GM12878 (cell line): Measurements from ENCODE around the gene MTMR1. TPM values are rescaled to one million over a fixed set of nuclear protein-coding genes. Genes with fewer than 3 reads are reported as not detected.

Experiments
- BHLHE40 ChIP-seq, 2 experiments: fragments of 450-650 bp in 1 of 2; IDR thresholded peaks; 2 replicates each; pipeline ENCODE4 v1.6.1; 2011 to 2017; ENCODE audit warnings: low read depth in 2 of 2, borderline replicate concordance in 1 of 2, improper control_type of control experiment in 1 of 2, low read length in 1 of 2, mild to moderate bottlenecking in 1 of 2
- BMI1 ChIP-seq: fragments of 450-650 bp; IDR thresholded peaks from 2 replicates; pipeline ENCODE4 v1.6.1; 2016; ENCODE audit warnings: mild to moderate bottlenecking, moderate library complexity, borderline replicate concordance
- DPF2 ChIP-seq: fragments of 450-650 bp; IDR thresholded peaks from 2 replicates; pipeline ENCODE4 v1.6.1; 2017; ENCODE audit warnings: mild to moderate bottlenecking
- GABPA ChIP-seq: IDR thresholded peaks from 2 replicates; pipeline ENCODE4 v1.6.1; 2014; ENCODE audit warnings: antibody characterized with exemption, low read depth, mild to moderate bottlenecking, inconsistent platforms
- MEF2B ChIP-seq: fragments of 450-650 bp; IDR thresholded peaks from 2 replicates; pipeline ENCODE4 v1.6.1; 2018; ENCODE audit warnings: mild to moderate bottlenecking, moderate library complexity; ENCODE audit not compliant: partially characterized antibody, poor library complexity, severe bottlenecking
- NBN ChIP-seq: fragments of 450-650 bp; IDR thresholded peaks from 2 replicates; pipeline ENCODE4 v1.6.1; 2016
- NR2C1 ChIP-seq: fragments of 450-650 bp; IDR thresholded peaks from 2 replicates; pipeline ENCODE4 v1.6.1; 2017; ENCODE audit warnings: antibody characterized with exemption, mild to moderate bottlenecking, moderate library complexity
- SPI1 ChIP-seq: IDR thresholded peaks from 2 replicates; pipeline ENCODE4 v1.6.1; 2011; ENCODE audit warnings: low read depth, mild to moderate bottlenecking, low read length, moderate library complexity, borderline replicate concordance; ENCODE audit not compliant: insufficient read depth
- TCF3 ChIP-seq: IDR thresholded peaks from 2 replicates; pipeline ENCODE4 v1.6.1; 2012; ENCODE audit warnings: low read depth, mild to moderate bottlenecking, low read length, borderline replicate concordance; ENCODE audit not compliant: insufficient read depth
- YY1 ChIP-seq: IDR thresholded peaks from 2 replicates; pipeline ENCODE4 v1.6.1; 2011; ENCODE audit warnings: low read depth, mild to moderate bottlenecking, low read length
- ZBED1 ChIP-seq: IDR thresholded peaks from 2 replicates; pipeline ENCODE4 v1.6.1; 2016; ENCODE audit warnings: borderline replicate concordance
- polyA plus RNA-seq, 11 experiments: library from polyadenylated mRNA; depleted of rRNA in 4 of 11; unstranded in 6 of 11; stranded (reverse) in 5 of 11; fragments of >200 nt; fragmentation: Nextera tagmentation in 4 of 11; fragmentation: Illumina TruSeq in 1 of 11; extraction: Ambion mirVana in 4 of 11; extraction: Trizol in 1 of 11; gene quantifications; 1 replicate in 1 of 11; 2 replicates in 10 of 11; pipeline versions ENCODE4 v1.2.1 to v1.2.3, GENCODE V29; 2011 to 2016; ENCODE audit warnings: inconsistent platforms in 2 of 11, missing spikeins in 2 of 11, low read depth in 1 of 11
- total RNA-seq, 4 experiments: library from RNA; depleted of rRNA in 3 of 4; stranded (reverse); fragments of >200 nt in 3 of 4; fragmentation: Illumina TruSeq in 1 of 4; extraction: Trizol in 1 of 4; gene quantifications; 2 replicates each; pipeline versions ENCODE4 v1.2.1 to v1.2.3, GENCODE V29; 2013 to 2021
- TF ChIP-seq, protein P1 (sequence below): IDR thresholded peaks from 2 replicates; pipeline ENCODE4 v1.6.1; 2011; ENCODE audit warnings: borderline replicate concordance, low read depth, mild to moderate bottlenecking, moderate library complexity, low read length; ENCODE audit not compliant: insufficient read depth, poor library complexity, severe bottlenecking
- TF ChIP-seq, protein P2 (sequence below): fragments of 450-650 bp; IDR thresholded peaks from 2 replicates; pipeline ENCODE4 v1.6.1; 2016; ENCODE audit warnings: mild to moderate bottlenecking, moderate library complexity, borderline replicate concordance
- TF ChIP-seq, protein P3 (sequence below): IDR thresholded peaks from 2 replicates; pipeline ENCODE4 v1.6.1; 2011; ENCODE audit warnings: mild to moderate bottlenecking, low read depth, low read length, moderate library complexity; ENCODE audit not compliant: insufficient replicate concordance

Gene MTMR1
- total and polyA plus RNA-seq, 10 of the 15 experiments (the other 5 are each of a cell fraction or from before 2014, with no cell fraction given), result 1.2 to 32.2 (median 22.9) TPM

DNA sequence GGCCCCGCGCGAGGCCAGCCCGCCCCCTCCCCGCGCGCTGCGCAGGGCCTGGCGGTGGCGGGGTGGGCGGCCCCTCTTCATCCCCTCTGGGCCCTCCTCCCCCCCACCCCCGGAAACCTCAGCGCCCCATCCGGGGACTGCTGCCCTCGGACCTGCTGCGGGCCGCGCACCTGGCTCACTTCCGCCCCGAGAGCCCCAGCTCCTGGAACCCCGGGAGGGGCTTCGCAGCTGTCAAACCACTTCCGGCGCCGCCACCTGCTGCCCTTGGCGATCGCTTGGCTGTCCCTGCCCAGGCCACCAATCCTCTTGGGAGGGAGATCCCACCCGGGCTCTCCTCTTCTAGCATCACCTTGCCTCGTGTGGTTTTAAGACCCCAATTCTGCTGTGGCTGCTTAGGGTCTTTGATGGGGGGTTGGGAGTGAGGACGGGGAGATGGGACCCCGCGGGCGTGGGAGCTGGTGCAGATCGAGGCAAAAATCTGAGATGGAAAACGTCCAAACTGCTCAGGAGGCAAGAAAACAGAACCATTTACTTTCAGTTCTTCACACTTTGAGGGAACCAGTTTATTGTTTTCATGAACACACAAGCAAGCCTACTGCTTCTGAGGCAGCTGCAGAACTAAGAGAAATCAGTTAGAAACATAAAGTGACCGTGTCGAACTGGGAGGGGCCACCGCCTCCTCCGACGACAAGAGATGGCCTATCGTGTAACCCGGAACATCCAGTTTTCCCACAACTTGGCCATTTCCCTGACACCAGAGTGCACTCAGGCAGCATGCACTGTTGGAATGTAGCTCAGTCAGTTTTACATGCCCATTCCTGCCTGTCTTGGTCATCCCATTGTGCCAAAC lies 754 bp downstream of the MTMR1 start (continued):
- TF ChIP-seq BHLHE40 (IDR thresholded peaks at IDR 0.05; ENCODE audit: borderline replicate concordance in 1 of 2, low read depth in 2 of 2, low read length in 1 of 2) (peak; percentile 30 to 33; a peak in 2 of 4 replicates), SPI1 (peak; percentile 45; the same call in 1 of the 2 replicates), ZBED1 (no peak), BMI1 (no peak), TCF3 (peak; percentile 96), NR2C1 (peak; percentile 47; the same call in 1 of the 2 replicates), GABPA (peak; percentile 79), MEF2B (peak; percentile 65), NBN (0 out of 2 replicates have a peak, but pooled peaks have one; percentile 35), YY1 (peak; percentile 27; the same call in 1 of the 2 replicates), DPF2 (peak; percentile 54; the same call in 1 of the 2 replicates)
- TF ChIP-seq, protein P1, sequence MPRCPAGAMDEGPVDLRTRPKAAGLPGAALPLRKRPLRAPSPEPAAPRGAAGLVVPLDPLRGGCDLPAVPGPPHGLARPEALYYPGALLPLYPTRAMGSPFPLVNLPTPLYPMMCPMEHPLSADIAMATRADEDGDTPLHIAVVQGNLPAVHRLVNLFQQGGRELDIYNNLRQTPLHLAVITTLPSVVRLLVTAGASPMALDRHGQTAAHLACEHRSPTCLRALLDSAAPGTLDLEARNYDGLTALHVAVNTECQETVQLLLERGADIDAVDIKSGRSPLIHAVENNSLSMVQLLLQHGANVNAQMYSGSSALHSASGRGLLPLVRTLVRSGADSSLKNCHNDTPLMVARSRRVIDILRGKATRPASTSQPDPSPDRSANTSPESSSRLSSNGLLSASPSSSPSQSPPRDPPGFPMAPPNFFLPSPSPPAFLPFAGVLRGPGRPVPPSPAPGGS, result peak; percentile 26
- TF ChIP-seq, protein P2, sequence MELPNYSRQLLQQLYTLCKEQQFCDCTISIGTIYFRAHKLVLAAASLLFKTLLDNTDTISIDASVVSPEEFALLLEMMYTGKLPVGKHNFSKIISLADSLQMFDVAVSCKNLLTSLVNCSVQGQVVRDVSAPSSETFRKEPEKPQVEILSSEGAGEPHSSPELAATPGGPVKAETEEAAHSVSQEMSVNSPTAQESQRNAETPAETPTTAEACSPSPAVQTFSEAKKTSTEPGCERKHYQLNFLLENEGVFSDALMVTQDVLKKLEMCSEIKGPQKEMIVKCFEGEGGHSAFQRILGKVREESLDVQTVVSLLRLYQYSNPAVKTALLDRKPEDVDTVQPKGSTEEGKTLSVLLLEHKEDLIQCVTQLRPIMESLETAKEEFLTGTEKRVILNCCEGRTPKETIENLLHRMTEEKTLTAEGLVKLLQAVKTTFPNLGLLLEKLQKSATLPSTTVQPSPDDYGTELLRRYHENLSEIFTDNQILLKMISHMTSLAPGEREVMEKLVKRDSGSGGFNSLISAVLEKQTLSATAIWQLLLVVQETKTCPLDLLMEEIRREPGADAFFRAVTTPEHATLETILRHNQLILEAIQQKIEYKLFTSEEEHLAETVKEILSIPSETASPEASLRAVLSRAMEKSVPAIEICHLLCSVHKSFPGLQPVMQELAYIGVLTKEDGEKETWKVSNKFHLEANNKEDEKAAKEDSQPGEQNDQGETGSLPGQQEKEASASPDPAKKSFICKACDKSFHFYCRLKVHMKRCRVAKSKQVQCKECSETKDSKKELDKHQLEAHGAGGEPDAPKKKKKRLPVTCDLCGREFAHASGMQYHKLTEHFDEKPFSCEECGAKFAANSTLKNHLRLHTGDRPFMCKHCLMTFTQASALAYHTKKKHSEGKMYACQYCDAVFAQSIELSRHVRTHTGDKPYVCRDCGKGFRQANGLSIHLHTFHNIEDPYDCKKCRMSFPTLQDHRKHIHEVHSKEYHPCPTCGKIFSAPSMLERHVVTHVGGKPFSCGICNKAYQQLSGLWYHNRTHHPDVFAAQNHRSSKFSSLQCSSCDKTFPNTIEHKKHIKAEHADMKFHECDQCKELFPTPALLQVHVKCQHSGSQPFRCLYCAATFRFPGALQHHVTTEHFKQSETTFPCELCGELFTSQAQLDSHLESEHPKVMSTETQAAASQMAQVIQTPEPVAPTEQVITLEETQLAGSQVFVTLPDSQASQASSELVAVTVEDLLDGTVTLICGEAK, result peak; percentile 71; the same call in 1 of the 2 replicates
- TF ChIP-seq, protein P3, sequence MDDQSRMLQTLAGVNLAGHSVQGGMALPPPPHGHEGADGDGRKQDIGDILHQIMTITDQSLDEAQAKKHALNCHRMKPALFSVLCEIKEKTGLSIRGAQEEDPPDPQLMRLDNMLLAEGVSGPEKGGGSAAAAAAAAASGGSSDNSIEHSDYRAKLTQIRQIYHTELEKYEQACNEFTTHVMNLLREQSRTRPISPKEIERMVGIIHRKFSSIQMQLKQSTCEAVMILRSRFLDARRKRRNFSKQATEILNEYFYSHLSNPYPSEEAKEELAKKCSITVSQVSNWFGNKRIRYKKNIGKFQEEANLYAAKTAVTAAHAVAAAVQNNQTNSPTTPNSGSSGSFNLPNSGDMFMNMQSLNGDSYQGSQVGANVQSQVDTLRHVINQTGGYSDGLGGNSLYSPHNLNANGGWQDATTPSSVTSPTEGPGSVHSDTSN, result no peak
- TF ChIP-seq, all 136 proteins: peak for 21
